GM18873 (cell line): ENCODE results near the gene EFCAB14.
"Not testable (repeated sequence)": the region's sequence is repeated elsewhere in the genome, so short reads cannot be mapped to it uniquely, and the experiment has no call there.

Experiments
- ATAC-seq: cut with Tn5 transposase; IDR thresholded peaks from one replicate; pipeline ENCODE4 v1.9.1; 2021; ENCODE audit warnings: mild to moderate bottlenecking, moderate library complexity, moderate number of reproducible peaks; ENCODE audit not compliant: unreplicated experiment, low FRiP score

Gene EFCAB14

GRCh38 chr1:46657775-46658174 is 61.1 kb downstream of the EFCAB14 start:
- no peak for ATAC-seq

GRCh38 chr1:46656643-46657042 is 62.3 kb downstream of the EFCAB14 start:
- no peak for ATAC-seq

- ATAC-seq: no peak
These were observed 63.1 kb downstream of the EFCAB14 start for GRCh38 chr1:46655848-46656247.

GRCh38 chr1:46654698-46655097 is 64.2 kb downstream of the EFCAB14 start:
- ATAC-seq: not testable (repeated sequence)

GRCh38 chr1:46654012-46654411 is 64.9 kb downstream of the EFCAB14 start:
- no peak for ATAC-seq

- ATAC-seq: no peak
These were observed 65.4 kb downstream of the EFCAB14 start for GRCh38 chr1:46653405-46653958.

- ATAC-seq: no peak
These were observed 66.4 kb downstream of the EFCAB14 start for GRCh38 chr1:46652321-46653100.

GRCh38 chr1:46651152-46651551 is 67.8 kb downstream of the EFCAB14 start:
- not testable (repeated sequence) for ATAC-seq

- no peak for ATAC-seq
These were observed 68.4 kb downstream of the EFCAB14 start for GRCh38 chr1:46650491-46650890.

GRCh38 chr1:46649764-46650163 is 69.2 kb downstream of the EFCAB14 start:
- ATAC-seq: no peak

- ATAC-seq: no peak
These were observed 71.3 kb downstream of the EFCAB14 start for GRCh38 chr1:46647611-46648010.

GRCh38 chr1:46646844-46647243 is 72.1 kb downstream of the EFCAB14 start:
- no peak for ATAC-seq

- no peak for ATAC-seq
These were observed 72.6 kb downstream of the EFCAB14 start for GRCh38 chr1:46646331-46646730.

GRCh38 chr1:46645815-46646214 is 73.1 kb downstream of the EFCAB14 start:
- ATAC-seq: no peak

GRCh38 chr1:46643368-46643775 is 75.5 kb downstream of the EFCAB14 start:
- no peak for ATAC-seq

- no peak for ATAC-seq
These were observed 76.7 kb downstream of the EFCAB14 start for GRCh38 chr1:46642115-46642680.

GRCh38 chr1:46639547-46639946 is 79.4 kb downstream of the EFCAB14 start:
- no peak for ATAC-seq

GRCh38 chr1:46638921-46639320 is 80.0 kb downstream of the EFCAB14 start:
- ATAC-seq: no peak

- no peak for ATAC-seq
These were observed 81.3 kb downstream of the EFCAB14 start for GRCh38 chr1:46637444-46638083.

- ATAC-seq: no peak
These were observed 83.7 kb downstream of the EFCAB14 start for GRCh38 chr1:46635205-46635604.

- no peak for ATAC-seq
These were observed 88.2 kb downstream of the EFCAB14 start for GRCh38 chr1:46630719-46631118.
